ENCODE measurements around the gene ELN.

The ELN gene

DNA sequence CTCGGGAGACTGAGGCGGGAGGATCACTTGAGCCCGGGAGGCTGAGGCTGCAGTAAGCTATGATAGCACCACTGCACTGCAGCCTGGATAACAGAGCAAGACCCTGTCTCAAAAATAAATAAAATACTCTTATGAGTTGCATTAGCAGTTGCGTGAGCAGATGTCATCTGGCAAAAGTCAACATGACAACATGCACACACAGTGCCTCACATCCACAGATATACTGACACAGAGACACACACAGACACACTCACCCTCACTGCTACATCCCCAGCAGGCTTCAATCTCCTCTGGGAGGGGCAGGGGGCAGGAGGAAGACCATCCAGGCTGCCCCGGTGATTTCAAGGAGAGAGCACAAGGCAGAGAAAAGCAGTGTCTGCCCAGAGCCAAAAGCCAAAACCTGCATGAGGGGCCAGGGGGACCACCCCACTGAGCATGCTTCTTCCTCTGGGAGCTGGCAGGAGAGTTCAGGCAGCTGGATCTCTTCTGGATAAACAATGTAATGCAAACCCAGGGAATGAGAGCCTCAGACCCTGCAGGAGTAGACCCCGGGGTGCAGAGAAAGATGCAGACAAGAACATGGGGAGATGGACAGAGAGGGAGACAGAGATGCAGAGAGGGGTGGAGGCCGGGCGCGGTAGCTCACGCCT, 9.6 kb upstream of the ELN start:
- TF ChIP-seq, protein P1, sequence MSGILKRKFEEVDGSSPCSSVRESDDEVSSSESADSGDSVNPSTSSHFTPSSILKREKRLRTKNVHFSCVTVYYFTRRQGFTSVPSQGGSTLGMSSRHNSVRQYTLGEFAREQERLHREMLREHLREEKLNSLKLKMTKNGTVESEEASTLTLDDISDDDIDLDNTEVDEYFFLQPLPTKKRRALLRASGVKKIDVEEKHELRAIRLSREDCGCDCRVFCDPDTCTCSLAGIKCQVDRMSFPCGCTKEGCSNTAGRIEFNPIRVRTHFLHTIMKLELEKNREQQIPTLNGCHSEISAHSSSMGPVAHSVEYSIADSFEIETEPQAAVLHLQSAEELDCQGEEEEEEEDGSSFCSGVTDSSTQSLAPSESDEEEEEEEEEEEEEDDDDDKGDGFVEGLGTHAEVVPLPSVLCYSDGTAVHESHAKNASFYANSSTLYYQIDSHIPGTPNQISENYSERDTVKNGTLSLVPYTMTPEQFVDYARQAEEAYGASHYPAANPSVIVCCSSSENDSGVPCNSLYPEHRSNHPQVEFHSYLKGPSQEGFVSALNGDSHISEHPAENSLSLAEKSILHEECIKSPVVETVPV (CRISPR knock-in tag; IDR thresholded peaks at IDR 0.05) = no peak
- TF ChIP-seq RARB (CRISPR knock-in tag; IDR thresholded peaks at IDR 0.05) (no peak), BACH2 (CRISPR knock-in tag; IDR thresholded peaks at IDR 0.05; ENCODE audit: borderline replicate concordance) (no peak), ZFP3 (CRISPR knock-in tag; IDR thresholded peaks at IDR 0.05) (no peak), SNAI2 (CRISPR knock-in tag; IDR thresholded peaks at IDR 0.05) (no peak), TOX (CRISPR knock-in tag; IDR thresholded peaks at IDR 0.05; ENCODE audit: borderline replicate concordance) (no peak), ESRRG (CRISPR knock-in tag; IDR thresholded peaks at IDR 0.05) (no peak), ZNF70 (CRISPR knock-in tag; IDR thresholded peaks at IDR 0.05) (no peak), CSDC2 (CRISPR knock-in tag; IDR thresholded peaks at IDR 0.05) (no peak), ARNTL (CRISPR knock-in tag; IDR thresholded peaks at IDR 0.05; ENCODE audit: borderline replicate concordance, low read depth) (no peak), ZNF8 (CRISPR knock-in tag; IDR thresholded peaks at IDR 0.05) (no peak), PPARA (CRISPR knock-in tag; IDR thresholded peaks at IDR 0.05; ENCODE audit: borderline replicate concordance) (no peak), ZFP30 (CRISPR knock-in tag; IDR thresholded peaks at IDR 0.05) (no peak)
- TF ChIP-seq, protein P2, sequence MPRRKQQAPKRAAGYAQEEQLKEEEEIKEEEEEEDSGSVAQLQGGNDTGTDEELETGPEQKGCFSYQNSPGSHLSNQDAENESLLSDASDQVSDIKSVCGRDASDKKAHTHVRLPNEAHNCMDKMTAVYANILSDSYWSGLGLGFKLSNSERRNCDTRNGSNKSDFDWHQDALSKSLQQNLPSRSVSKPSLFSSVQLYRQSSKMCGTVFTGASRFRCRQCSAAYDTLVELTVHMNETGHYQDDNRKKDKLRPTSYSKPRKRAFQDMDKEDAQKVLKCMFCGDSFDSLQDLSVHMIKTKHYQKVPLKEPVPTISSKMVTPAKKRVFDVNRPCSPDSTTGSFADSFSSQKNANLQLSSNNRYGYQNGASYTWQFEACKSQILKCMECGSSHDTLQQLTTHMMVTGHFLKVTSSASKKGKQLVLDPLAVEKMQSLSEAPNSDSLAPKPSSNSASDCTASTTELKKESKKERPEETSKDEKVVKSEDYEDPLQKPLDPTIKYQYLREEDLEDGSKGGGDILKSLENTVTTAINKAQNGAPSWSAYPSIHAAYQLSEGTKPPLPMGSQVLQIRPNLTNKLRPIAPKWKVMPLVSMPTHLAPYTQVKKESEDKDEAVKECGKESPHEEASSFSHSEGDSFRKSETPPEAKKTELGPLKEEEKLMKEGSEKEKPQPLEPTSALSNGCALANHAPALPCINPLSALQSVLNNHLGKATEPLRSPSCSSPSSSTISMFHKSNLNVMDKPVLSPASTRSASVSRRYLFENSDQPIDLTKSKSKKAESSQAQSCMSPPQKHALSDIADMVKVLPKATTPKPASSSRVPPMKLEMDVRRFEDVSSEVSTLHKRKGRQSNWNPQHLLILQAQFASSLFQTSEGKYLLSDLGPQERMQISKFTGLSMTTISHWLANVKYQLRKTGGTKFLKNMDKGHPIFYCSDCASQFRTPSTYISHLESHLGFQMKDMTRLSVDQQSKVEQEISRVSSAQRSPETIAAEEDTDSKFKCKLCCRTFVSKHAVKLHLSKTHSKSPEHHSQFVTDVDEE (CRISPR knock-in tag; IDR thresholded peaks at IDR 0.05) = no peak
- TF ChIP-seq, protein P3, sequence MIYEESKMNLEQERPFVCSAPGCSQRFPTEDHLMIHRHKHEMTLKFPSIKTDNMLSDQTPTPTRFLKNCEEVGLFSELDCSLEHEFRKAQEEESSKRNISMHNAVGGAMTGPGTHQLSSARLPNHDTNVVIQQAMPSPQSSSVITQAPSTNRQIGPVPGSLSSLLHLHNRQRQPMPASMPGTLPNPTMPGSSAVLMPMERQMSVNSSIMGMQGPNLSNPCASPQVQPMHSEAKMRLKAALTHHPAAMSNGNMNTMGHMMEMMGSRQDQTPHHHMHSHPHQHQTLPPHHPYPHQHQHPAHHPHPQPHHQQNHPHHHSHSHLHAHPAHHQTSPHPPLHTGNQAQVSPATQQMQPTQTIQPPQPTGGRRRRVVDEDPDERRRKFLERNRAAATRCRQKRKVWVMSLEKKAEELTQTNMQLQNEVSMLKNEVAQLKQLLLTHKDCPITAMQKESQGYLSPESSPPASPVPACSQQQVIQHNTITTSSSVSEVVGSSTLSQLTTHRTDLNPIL (CRISPR knock-in tag; IDR thresholded peaks at IDR 0.05; ENCODE audit: low read depth) = no peak
- TF ChIP-seq, protein P4, sequence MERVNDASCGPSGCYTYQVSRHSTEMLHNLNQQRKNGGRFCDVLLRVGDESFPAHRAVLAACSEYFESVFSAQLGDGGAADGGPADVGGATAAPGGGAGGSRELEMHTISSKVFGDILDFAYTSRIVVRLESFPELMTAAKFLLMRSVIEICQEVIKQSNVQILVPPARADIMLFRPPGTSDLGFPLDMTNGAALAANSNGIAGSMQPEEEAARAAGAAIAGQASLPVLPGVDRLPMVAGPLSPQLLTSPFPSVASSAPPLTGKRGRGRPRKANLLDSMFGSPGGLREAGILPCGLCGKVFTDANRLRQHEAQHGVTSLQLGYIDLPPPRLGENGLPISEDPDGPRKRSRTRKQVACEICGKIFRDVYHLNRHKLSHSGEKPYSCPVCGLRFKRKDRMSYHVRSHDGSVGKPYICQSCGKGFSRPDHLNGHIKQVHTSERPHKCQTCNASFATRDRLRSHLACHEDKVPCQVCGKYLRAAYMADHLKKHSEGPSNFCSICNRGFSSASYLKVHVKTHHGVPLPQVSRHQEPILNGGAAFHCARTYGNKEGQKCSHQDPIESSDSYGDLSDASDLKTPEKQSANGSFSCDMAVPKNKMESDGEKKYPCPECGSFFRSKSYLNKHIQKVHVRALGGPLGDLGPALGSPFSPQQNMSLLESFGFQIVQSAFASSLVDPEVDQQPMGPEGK (CRISPR knock-in tag; IDR thresholded peaks at IDR 0.05; ENCODE audit: borderline replicate concordance) = no peak

DNA sequence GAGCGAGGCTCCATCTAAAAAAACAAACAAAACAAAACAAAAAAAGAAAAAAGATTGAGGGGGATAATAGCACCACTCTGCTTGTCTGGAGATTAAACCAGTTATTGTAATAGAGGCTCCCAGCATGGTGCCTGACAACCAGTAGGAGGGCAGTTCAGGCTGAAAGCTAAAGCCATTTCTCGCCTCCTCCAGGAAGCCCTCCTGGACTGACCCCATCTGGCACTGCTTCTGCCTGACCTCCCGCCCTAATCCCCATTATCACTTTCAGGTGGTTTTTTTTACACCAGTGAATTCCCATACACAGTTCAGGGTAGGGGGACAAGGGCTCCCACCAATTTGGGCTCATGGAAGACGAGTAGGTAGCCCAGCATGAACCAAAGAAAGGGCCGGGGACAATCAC, 8.8 kb upstream of the ELN start:
- no peak for ATAC-seq
- TF ChIP-seq, protein P4 (CRISPR knock-in tag; IDR thresholded peaks at IDR 0.05; ENCODE audit: borderline replicate concordance) = no peak
- TF ChIP-seq PPARA (CRISPR knock-in tag; IDR thresholded peaks at IDR 0.05; ENCODE audit: borderline replicate concordance) (no peak), ZNF70 (CRISPR knock-in tag; IDR thresholded peaks at IDR 0.05) (no peak), ARNTL (CRISPR knock-in tag; IDR thresholded peaks at IDR 0.05; ENCODE audit: borderline replicate concordance, low read depth) (no peak), ZNF565 (CRISPR knock-in tag; conservative IDR thresholded peaks at IDR 0.05; ENCODE audit: low read depth) (no peak), ESRRG (CRISPR knock-in tag; IDR thresholded peaks at IDR 0.05) (no peak), ZNF8 (CRISPR knock-in tag; IDR thresholded peaks at IDR 0.05) (no peak), BACH2 (CRISPR knock-in tag; IDR thresholded peaks at IDR 0.05; ENCODE audit: borderline replicate concordance) (no peak)
- TF ChIP-seq, protein P2 (CRISPR knock-in tag; IDR thresholded peaks at IDR 0.05) = no peak
- TF ChIP-seq, protein P5, sequence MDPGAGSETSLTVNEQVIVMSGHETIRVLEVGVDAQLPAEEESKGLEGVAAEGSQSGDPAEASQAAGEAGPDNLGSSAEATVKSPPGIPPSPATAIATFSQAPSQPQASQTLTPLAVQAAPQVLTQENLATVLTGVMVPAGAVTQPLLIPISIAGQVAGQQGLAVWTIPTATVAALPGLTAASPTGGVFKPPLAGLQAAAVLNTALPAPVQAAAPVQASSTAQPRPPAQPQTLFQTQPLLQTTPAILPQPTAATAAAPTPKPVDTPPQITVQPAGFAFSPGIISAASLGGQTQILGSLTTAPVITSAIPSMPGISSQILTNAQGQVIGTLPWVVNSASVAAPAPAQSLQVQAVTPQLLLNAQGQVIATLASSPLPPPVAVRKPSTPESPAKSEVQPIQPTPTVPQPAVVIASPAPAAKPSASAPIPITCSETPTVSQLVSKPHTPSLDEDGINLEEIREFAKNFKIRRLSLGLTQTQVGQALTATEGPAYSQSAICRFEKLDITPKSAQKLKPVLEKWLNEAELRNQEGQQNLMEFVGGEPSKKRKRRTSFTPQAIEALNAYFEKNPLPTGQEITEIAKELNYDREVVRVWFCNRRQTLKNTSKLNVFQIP (CRISPR knock-in tag; IDR thresholded peaks at IDR 0.05; ENCODE audit: borderline replicate concordance, low read depth) = no peak
- TF ChIP-seq, protein P1 (CRISPR knock-in tag; IDR thresholded peaks at IDR 0.05) = no peak

More for the DNA sequence above, 9.6 kb upstream of the ELN start:
- no peak for ATAC-seq
